ENCODE measurements around the gene SRCIN1.

The SRCIN1 gene

GRCh38 chr17:38563362-38564253 lies 42.1 kb downstream of the SRCIN1 start:
- Histone ChIP-seq H3K9me3 (ENCODE audit: insufficient read depth, low read length) (no peaks in the 10 kb centered on the region), H3K9ac (ENCODE audit: low read length) (no peak overlapping the region), H3K4me2 (ENCODE audit: low read depth, low read length, poor library complexity, severe bottlenecking) (no peak overlapping the region), H3K36me3 (ENCODE audit: low read length) (no peaks in the 10 kb centered on the region), H3K79me2 (ENCODE audit: insufficient read depth, low read length) (no peaks in the 10 kb centered on the region), H4K20me1 (ENCODE audit: low read depth, low read length) (no peaks in the 10 kb centered on the region), H3F3A (ENCODE audit: insufficient read depth) (0 out of 2 replicates have a peak, but pooled peaks cover 6% of the 10 kb centered on the region), H3K9me2 (replicated peaks; ENCODE audit: insufficient read depth, low read length) (no peaks in the 10 kb centered on the region), H3K27me3 (ENCODE audit: low read length) (no peaks in the 10 kb centered on the region), H3K4me3 (ENCODE audit: insufficient read depth, low read length, poor library complexity, severe bottlenecking) (no peak overlapping the region), H3K27ac (ENCODE audit: low read depth, low read length) (no peak overlapping the region), H2AFZ (ENCODE audit: low read depth, low read length, severe bottlenecking) (no peak overlapping the region)
- TF ChIP-seq, protein P1, sequence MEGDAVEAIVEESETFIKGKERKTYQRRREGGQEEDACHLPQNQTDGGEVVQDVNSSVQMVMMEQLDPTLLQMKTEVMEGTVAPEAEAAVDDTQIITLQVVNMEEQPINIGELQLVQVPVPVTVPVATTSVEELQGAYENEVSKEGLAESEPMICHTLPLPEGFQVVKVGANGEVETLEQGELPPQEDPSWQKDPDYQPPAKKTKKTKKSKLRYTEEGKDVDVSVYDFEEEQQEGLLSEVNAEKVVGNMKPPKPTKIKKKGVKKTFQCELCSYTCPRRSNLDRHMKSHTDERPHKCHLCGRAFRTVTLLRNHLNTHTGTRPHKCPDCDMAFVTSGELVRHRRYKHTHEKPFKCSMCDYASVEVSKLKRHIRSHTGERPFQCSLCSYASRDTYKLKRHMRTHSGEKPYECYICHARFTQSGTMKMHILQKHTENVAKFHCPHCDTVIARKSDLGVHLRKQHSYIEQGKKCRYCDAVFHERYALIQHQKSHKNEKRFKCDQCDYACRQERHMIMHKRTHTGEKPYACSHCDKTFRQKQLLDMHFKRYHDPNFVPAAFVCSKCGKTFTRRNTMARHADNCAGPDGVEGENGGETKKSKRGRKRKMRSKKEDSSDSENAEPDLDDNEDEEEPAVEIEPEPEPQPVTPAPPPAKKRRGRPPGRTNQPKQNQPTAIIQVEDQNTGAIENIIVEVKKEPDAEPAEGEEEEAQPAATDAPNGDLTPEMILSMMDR (IDR thresholded peaks at IDR 0.05; ENCODE audit: insufficient read depth, low read length, poor library complexity, severe bottlenecking) = no peak
- TF ChIP-seq EZH2phosphoT487 (conservative IDR thresholded peaks at IDR 0.05; ENCODE audit: low read length) = no peak

DNA sequence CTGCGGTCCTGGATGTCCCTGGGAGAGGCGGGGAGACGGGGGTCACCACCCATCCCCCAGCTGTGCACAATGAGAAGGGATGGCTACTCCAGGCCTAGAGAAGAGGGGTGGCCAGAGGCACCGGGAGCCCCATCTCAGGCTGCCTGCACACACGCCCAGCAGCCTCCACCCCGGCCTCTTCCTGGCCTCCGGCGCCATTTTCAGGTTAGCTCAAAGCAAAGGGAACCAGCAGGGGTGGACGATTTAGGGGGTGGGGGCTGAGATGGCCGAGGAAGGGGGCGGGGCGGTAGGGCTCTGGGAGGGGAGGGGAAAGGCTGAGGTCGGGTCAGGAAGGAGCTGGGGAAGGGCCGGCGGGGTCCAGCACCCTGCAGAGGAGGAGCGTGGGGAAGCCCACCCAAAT lies 42.8 kb downstream of the SRCIN1 start:
- no peak overlapping the region for H3K4me2 ChIP-seq (ENCODE audit: low read depth, low read length, poor library complexity, severe bottlenecking)
- TF ChIP-seq, protein P1 (IDR thresholded peaks at IDR 0.05; ENCODE audit: insufficient read depth, low read length, poor library complexity, severe bottlenecking) = no peak
- TF ChIP-seq EZH2phosphoT487 (conservative IDR thresholded peaks at IDR 0.05; ENCODE audit: low read length) = no peak
- 0 out of 2 replicates have a peak, but pooled peaks cover 7% of the 10 kb centered on the region for H3F3A ChIP-seq (ENCODE audit: insufficient read depth)
- H3K4me3 ChIP-seq (ENCODE audit: insufficient read depth, low read length, poor library complexity, severe bottlenecking) = no peak overlapping the region
- H3K9me2 ChIP-seq (replicated peaks; ENCODE audit: insufficient read depth, low read length) = no peaks in the 10 kb centered on the region
- H2AFZ ChIP-seq (ENCODE audit: low read depth, low read length, severe bottlenecking) = no peak overlapping the region
- no peaks in the 10 kb centered on the region for H3K27me3 ChIP-seq (ENCODE audit: low read length)
- no peak overlapping the region for H3K27ac ChIP-seq (ENCODE audit: low read depth, low read length)
- H3K9me3 ChIP-seq (ENCODE audit: insufficient read depth, low read length) = no peaks in the 10 kb centered on the region
- H4K20me1 ChIP-seq (ENCODE audit: low read depth, low read length) = no peaks in the 10 kb centered on the region
- H3K79me2 ChIP-seq (ENCODE audit: insufficient read depth, low read length) = no peaks in the 10 kb centered on the region
- H3K9ac ChIP-seq (ENCODE audit: low read length) = no peak overlapping the region
- H3K36me3 ChIP-seq (ENCODE audit: low read length) = no peaks in the 10 kb centered on the region

DNA sequence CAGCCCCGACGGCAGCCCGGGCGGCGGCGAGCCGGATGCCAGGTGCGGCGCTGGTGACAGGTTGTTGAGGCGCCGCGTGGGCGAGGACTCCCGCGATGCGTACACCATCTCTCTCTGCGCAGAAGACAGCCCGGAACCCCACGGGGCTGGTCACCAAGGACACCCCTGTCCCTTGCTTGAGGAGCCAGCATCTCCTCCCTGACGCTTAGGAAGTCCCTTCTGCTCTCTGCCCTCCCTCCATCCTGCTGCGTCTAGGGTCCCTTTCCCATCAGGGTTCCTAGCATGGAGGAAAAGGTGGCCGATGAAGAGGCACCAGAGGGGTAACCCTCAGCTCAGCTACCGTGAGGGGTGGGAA lies 43.6 kb downstream of the SRCIN1 start:
- H3K27me3 ChIP-seq (ENCODE audit: low read length) = no peaks in the 10 kb centered on the region
- 0 out of 2 replicates have a peak, but pooled peaks cover 7% of the 10 kb centered on the region for H3F3A ChIP-seq (ENCODE audit: insufficient read depth)

More for the DNA sequence above, 43.6 kb downstream of the SRCIN1 start:
- no peaks in the 10 kb centered on the region for H3K79me2 ChIP-seq (ENCODE audit: insufficient read depth, low read length)
- H3K4me3 ChIP-seq (ENCODE audit: insufficient read depth, low read length, poor library complexity, severe bottlenecking) = no peak overlapping the region
- no peak overlapping the region for H3K9ac ChIP-seq (ENCODE audit: low read length)
- no peaks in the 10 kb centered on the region for H3K36me3 ChIP-seq (ENCODE audit: low read length)
- no peaks in the 10 kb centered on the region for H3K9me3 ChIP-seq (ENCODE audit: insufficient read depth, low read length)
- H4K20me1 ChIP-seq (ENCODE audit: low read depth, low read length) = no peaks in the 10 kb centered on the region
- no peak overlapping the region for H3K4me2 ChIP-seq (ENCODE audit: low read depth, low read length, poor library complexity, severe bottlenecking)
- no peak overlapping the region for H2AFZ ChIP-seq (ENCODE audit: low read depth, low read length, severe bottlenecking)
- TF ChIP-seq, protein P1 (IDR thresholded peaks at IDR 0.05; ENCODE audit: insufficient read depth, low read length, poor library complexity, severe bottlenecking) = no peak
- TF ChIP-seq EZH2phosphoT487 (conservative IDR thresholded peaks at IDR 0.05; ENCODE audit: low read length) = no peak
- H3K27ac ChIP-seq (ENCODE audit: low read depth, low read length) = no peak overlapping the region
- no peaks in the 10 kb centered on the region for H3K9me2 ChIP-seq (replicated peaks; ENCODE audit: insufficient read depth, low read length)
